HG02798 (cell line): Measurements from ENCODE around the gene DHRS4.

Experiments
- ATAC-seq: cut with Tn5 transposase; IDR thresholded peaks from one replicate; pipeline ENCODE4 v1.9.1; 2021; ENCODE audit warnings: mild to moderate bottlenecking; ENCODE audit not compliant: unreplicated experiment, poor library complexity

Gene DHRS4

GRCh38 chr14:23953464-23954278, at the start of gene DHRS4:
Gene DHRS4 (plus strand): TSS chr14:23953770. CDS start chr14:23953789, 19 bp downstream.
- peak; percentile 92 for ATAC-seq

- no peak for ATAC-seq
Measured at GRCh38 chr14:23910101-23910875, 43.3 kb upstream of the DHRS4 start.

- no peak for ATAC-seq
Measured at GRCh38 chr14:23910876-23911210, 42.7 kb upstream of the DHRS4 start.

GRCh38 chr14:23915559-23915958, 38.0 kb upstream of the DHRS4 start:
- ATAC-seq, result no peak

GRCh38 chr14:23916004-23916403, 37.6 kb upstream of the DHRS4 start:
- ATAC-seq, result no peak

- no peak for ATAC-seq
Measured at GRCh38 chr14:23916446-23916845, 37.1 kb upstream of the DHRS4 start.

- no peak for ATAC-seq
Measured at GRCh38 chr14:23922545-23922944, 31.0 kb upstream of the DHRS4 start.

- no peak for ATAC-seq
Measured at GRCh38 chr14:23925523-23926075, 28.0 kb upstream of the DHRS4 start.

GRCh38 chr14:23926543-23926942, 27.0 kb upstream of the DHRS4 start:
- ATAC-seq, result no peak

- no peak for ATAC-seq
Measured at GRCh38 chr14:23929136-23929535, 24.4 kb upstream of the DHRS4 start.

GRCh38 chr14:23929822-23930294, 23.7 kb upstream of the DHRS4 start:
- ATAC-seq, result peak; percentile 67

- ATAC-seq, result no peak
Measured at GRCh38 chr14:23930742-23931141, 22.8 kb upstream of the DHRS4 start.

- ATAC-seq, result no peak
Measured at GRCh38 chr14:23931721-23932289, 21.8 kb upstream of the DHRS4 start.

GRCh38 chr14:23932639-23933038, 20.9 kb upstream of the DHRS4 start:
- ATAC-seq, result no peak

GRCh38 chr14:23933108-23933741, 20.3 kb upstream of the DHRS4 start:
- no peak for ATAC-seq

GRCh38 chr14:23933742-23934128, 19.8 kb upstream of the DHRS4 start:
- ATAC-seq, result no peak

- ATAC-seq, result no peak
Measured at GRCh38 chr14:23935158-23935557, 18.4 kb upstream of the DHRS4 start.

- no peak for ATAC-seq
Measured at GRCh38 chr14:23936084-23936829, 17.3 kb upstream of the DHRS4 start.

GRCh38 chr14:23937203-23937602, 16.4 kb upstream of the DHRS4 start:
- ATAC-seq, result no peak

- ATAC-seq, result no peak
Measured at GRCh38 chr14:23938823-23939222, 14.7 kb upstream of the DHRS4 start.
